ENCODE measurements around the gene FTCDNL1.

FTCDNL1 gene

DNA sequence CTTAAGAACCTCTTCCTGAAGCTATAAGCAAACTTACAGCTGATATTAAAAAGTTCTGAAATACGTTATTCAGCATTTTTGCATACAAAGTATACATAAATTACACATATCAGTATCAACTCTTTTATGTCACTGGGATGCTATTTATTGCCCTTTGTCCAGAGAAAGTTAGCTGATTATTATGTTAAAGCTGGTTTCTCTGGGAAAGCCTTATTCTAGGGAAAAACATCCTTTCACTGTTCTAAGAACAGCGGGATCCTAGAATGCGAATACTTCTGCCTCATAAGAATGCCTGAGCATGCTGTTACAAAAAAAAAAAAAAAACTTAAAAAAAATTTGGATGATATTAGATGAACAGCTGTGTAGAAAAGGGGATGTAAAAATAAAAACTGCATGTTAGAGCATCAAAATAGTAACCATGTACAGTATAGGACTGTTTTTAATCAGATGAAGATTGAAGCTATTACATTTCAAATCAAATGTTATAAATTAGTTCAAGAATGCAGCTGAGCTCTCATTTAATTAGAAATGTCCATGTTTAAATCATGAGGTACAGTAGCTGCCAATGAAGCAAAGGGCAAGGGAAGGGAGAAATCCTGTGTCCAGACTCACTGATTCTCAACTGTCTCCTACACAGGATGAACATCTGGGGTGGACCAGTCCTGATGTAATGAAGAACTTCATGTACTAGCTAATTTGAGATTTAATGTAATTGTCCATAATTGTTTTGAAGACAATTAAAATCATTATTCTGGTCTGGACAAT lies 8.2 kb downstream of the FTCDNL1 start:
- DNase-seq (ENCODE audit: low read depth): no peak

- no peak for DNase-seq (ENCODE audit: low read depth)
These were observed 9.6 kb downstream of the FTCDNL1 start for GRCh38 chr2:199841409-199841808.

DNA sequence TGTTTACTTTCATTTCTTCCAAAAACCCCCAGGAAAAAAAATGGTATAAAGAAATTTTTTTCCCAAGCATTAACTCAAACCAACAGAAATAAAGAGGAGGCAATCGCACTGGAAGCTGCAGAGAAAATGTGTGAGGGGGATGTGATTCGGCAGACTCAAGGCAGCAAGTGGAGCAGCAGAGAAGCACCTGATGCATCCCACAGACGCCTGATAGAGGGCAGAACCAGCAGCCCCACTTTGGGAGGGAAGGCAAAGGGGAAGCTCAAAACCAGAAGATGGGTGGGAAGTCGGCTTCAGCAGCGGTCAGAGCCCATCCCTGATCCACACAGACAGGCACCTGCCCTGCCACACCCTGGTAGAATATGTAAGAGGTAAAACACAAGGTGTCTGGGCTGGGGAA lies 12.6 kb downstream of the FTCDNL1 start:
- DNase-seq (ENCODE audit: low read depth): no peak

GRCh38 chr2:199836943-199837342 lies 14.0 kb downstream of the FTCDNL1 start:
- no peak for DNase-seq (ENCODE audit: low read depth)

GRCh38 chr2:199833525-199833924 lies 17.5 kb downstream of the FTCDNL1 start:
- DNase-seq (ENCODE audit: low read depth): no peak

DNA sequence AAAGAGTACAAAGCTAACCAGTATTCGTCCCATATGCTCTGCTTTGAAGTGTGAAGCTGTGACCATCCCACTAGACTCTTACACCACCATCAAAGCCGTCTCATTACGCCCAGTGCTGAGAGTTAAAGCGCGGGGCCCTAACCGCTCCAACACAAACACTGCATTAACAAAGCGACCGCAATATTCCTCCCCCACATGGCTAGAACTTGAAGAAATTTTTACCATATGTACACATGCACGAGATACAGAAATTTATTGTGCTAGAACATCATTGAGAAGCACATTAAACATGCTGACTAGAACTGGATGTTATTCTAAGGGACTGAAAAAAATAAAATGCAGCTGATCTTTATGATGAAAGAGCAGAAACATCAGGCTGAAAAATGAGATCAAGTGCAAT lies 20.5 kb downstream of the FTCDNL1 start:
- DNase-seq (ENCODE audit: low read depth): no peak

DNA sequence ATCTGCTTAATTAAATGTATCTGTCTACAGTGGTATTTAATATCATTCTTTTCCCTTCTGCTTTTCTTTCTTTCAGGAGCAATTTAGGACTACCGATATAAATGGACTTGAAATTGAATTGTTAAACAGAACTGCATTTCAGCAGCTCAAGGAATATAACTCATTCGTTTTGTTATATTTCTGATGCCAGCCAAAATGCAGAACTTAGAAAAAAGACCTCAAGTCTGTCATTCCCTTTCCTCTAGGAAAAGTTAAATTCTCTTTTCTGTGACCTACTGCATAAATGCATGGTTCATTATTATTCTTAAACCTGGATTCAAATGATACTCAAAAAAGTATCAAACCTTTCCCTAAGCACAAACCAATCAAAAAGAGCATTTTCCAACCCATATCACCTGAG lies 21.4 kb downstream of the FTCDNL1 start:
- no peak for DNase-seq (ENCODE audit: low read depth)

DNA sequence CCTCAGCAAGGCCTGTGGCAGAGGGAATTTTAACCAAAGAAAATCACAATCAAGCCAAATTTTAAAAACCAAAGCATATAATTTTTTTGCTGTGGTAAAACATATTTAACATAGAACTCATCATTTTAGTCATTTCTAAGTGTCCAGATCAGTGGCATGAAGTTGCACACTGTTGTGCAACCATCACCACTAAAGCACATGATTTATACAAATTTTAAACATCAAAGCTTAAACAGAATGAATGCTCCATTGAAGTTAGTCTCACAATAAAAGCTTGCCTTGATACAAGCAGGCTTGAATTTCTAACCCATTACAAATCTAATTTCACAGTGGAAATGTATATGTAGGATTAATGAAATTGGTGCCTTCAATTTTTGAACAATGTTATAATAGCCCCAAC lies 31.2 kb downstream of the FTCDNL1 start:
- no peak for DNase-seq (ENCODE audit: low read depth)

- no peak for DNase-seq (ENCODE audit: low read depth)
These were observed 32.2 kb downstream of the FTCDNL1 start for GRCh38 chr2:199818754-199819153.

GRCh38 chr2:199818026-199818425 lies 33.0 kb downstream of the FTCDNL1 start:
- no peak for DNase-seq (ENCODE audit: low read depth)

GRCh38 chr2:199814817-199815211 lies 36.2 kb downstream of the FTCDNL1 start:
- no peak for DNase-seq (ENCODE audit: low read depth)

DNA sequence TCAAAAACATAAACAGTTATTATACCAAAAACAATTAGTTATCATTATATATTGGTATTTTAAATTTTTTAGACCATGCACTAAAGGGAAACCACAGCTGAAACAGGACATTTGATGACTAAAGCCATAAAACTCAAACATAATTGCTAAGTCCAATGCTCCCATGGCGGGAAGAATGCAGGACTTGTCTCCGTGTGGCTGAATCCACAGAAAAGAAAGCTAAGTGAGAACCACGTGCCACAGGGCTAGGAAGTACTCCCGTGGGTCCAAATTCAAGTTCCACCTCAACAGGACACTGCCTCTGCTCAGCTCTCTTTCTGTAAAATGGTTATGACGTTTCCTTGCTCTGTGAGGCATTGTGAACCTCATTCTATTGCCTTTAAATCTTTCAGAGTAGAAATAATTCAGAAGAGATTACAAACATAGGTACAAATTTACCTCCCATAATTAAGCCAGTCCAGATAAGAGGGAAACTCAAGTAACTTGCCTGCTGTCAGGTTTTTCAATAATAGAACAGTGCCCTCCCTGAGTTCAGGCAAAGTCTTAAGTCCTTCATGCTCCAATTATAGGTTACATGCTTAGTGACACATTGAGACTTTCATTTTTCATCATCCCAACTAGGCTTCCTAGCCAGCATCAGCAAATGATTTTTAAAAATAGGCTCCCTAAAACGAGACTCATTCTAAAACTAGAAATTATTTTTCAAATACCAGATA lies 36.7 kb downstream of the FTCDNL1 start:
- no peak for DNase-seq (ENCODE audit: low read depth)

- DNase-seq (ENCODE audit: low read depth): no peak
These were observed 38.5 kb downstream of the FTCDNL1 start for GRCh38 chr2:199812493-199812892.

DNA sequence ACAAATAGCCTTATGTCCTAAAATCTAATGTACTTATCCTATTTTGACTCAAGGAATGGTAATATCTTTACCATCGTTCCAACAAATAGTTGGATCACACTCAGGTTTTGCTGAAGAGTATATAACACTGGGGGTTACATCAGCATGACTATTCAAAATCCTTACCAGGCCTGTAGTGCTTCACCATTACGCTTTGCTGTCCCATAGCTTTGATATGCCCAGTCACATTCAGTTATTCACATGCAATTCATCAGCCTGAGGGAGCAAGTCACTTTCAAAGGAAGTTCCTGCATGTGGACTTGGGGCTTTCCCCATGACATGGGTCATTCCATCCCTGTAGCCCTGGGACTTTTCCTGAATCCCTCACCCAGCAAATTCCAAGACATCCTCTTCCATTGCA lies 39.6 kb downstream of the FTCDNL1 start:
- DNase-seq (ENCODE audit: low read depth): no peak

DNA sequence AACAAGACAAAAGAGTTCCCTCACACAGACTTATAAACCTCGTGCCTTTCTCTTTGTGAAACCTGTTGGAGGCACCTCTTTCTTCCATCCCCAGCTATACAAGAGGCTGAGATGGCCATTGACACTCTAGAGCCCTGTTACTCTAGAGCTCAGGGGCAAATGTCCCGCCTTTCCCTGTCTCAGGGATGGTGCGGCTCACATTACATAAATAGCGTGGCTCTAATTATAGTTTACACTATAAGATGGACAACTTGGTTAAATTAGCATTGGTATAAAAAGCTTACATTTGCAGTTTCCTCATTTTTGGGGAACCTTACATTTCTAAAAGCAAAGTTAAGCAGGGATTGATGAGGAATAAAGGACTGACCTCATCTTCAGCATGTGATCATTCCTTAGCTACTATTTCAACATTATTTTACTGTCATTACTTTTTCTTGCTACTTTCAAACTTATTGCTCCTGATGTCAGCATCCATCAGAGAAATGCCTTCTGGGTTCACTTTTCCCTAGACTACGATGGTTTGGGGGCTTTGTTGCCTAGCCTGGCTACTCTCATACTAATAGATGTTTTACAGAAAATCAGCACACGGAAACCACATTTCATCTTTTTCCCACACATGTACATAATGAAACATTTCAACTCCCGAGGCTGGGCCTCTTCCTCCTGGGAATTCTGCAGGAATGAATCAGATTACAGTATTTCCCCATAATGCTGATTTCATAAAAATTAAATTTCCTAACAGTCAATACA lies 40.4 kb downstream of the FTCDNL1 start:
- no peak for DNase-seq (ENCODE audit: low read depth)

DNA sequence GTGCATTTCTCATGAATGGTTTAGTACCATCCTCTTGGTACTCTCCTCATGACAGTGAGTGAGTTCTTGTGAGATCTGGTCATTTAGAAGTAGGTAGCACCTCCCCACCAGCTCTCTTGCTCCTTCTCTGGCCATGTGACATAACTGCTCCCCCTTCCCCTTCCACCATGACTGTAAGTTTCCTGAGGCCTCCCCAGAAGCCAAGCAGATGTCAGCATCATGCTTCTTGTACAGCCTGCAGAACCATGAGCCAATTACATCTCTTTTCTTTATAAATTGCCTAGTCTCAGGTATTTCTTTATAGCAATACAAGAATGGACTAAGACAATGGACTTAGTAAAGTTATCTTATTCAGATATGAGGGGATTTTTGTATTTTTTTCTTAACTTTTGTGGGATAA lies 43.0 kb downstream of the FTCDNL1 start:
- DNase-seq (ENCODE audit: low read depth): no peak

- no peak for DNase-seq (ENCODE audit: low read depth)
These were observed 44.8 kb downstream of the FTCDNL1 start for GRCh38 chr2:199806179-199806578.

DNA sequence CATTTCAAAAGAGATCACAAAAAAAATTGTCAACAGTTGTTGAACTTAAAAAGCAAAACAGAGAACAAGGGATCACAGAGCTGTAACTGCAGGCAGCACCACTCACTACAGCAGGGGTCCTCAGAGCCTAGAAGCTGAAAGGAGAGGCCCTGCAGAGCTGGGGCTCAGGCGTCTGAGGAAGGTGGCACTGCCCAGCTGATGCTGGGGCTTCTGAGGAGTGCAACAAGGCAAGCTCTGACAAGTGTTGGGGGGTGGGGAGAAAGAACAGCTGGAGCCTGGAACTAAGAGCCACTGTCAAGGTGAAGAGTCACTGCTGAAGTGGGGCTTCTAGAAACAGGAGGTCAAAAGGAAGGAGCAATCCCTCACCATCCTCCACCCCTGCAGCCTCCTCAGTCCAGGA lies 46.2 kb downstream of the FTCDNL1 start:
- no peak for DNase-seq (ENCODE audit: low read depth)

DNA sequence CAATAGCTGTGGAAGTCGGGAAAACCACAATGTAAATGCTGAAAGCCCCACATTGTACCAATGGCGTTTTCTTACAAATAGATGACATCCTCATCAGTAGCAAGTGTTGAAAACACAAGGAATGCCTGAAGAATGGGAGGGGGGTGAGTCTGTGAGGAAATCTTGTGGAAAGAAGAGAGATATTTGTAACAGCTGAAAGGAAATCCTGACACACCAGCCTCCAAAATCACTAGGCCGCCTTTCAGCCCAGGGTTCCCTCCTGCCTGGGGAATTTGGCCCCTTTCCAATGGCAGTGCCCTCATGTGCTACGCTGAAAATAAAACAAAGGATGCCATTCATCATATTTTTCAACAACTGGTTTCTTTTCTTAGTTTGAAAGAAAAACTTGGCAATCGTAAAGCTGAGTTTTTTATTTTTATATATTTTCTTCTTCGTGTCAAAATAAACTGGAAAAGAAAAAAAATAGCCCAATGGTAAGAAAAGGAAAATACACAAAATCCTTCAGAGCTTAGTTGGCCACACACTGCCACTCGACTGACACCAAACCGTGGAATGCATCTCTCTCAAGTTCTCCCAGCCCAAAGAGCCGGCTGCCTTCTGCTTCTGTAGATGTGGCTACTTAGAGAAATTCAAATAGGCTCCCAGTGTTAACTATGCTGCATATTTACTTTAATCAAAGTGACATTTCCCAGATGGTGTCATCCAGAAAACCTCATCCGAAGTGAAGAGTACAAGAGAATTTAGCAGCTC lies 52.0 kb downstream of the FTCDNL1 start:
- DNase-seq (ENCODE audit: low read depth): no peak

DNA sequence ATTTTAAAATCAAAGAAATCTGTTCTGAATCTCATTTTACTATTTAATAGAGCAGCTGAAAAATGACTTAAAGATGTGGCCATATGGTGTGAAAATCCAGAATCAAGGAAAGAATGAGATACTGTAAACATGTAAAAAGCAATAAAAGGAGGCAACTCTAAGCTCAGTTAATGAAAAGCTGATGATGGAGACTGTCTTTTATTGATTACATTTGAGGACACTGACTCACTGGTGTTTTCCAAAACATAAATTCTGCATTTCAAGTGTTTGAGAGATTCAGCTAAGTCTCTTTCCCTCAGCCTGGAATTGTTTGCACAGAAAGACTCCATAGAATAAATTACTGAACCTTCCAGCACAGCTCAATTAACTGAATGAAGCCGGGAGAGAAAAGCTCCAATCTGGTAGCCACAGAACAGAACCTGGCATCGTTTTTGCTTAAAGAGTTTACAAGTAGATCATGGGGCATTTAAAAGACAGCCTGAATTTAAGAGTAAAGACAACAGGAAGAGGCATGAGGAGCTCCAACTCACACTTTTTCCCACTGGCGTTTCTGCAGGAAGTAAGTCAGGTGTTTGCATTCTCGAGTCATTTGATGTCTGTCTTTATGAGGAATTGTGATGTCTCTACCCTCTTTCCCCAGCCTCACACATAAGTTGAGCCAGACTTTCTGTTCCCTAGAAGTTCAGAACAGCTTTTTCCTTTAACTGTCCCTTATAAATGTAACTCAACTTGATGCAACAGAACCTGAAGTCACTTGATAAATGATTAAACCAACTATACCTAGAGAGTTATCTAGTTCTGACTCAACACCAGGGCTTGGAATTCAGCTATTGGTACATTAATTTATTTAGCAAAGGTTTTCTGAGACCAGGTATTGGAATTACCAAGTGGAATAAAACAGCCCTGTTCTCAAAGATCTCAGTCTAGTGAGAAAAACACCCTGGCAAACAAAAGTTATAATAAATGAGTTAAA lies 53.3 kb downstream of the FTCDNL1 start:
- no peak for DNase-seq (ENCODE audit: low read depth)

GRCh38 chr2:199792381-199792780 lies 58.6 kb downstream of the FTCDNL1 start:
- DNase-seq (ENCODE audit: low read depth): no peak
